Head of caudate nucleus (tissue), 42 donors: ENCODE data around the gene KCNA5.

Source experiments
- DNase-seq, 42 donors: peaks; one replicate each; pipeline versions ENCODE4 v3.0.0 to v3.0.0-alpha.2; 2020 to 2021; ENCODE audit warnings: mixed read lengths in 7 of 42
- intact Hi-C: fragments of 100-400 bp; cut with DNase I; formaldehyde crosslinking; loops from one replicate; pipeline ENCODE4 v1.15.0; 2022

Gene KCNA5

GRCh38 chr12:5022465-5023061, 21.1 kb upstream of the KCNA5 start:
- intact Hi-C loops, result loop anchor here (5.0 kb wide), 1 partner anchor 60 kb away; no protein-coding TSS in a partner anchor
- DNase-seq, result peak in 29 of 42 donors; percentile 20 to 75 (median 51)

- intact Hi-C loops, result loop anchor here (5.0 kb wide), 1 partner anchor 58 kb away; no protein-coding TSS in a partner anchor
- DNase-seq, result no peak
Measured at GRCh38 chr12:5023842-5024241, 19.8 kb upstream of the KCNA5 start.

- intact Hi-C loops, result no loop called here
- DNase-seq, result peak in 31 of 42 donors; percentile 33 to 78 (median 55)
Measured at GRCh38 chr12:5026342-5026938, 17.2 kb upstream of the KCNA5 start.

DNA sequence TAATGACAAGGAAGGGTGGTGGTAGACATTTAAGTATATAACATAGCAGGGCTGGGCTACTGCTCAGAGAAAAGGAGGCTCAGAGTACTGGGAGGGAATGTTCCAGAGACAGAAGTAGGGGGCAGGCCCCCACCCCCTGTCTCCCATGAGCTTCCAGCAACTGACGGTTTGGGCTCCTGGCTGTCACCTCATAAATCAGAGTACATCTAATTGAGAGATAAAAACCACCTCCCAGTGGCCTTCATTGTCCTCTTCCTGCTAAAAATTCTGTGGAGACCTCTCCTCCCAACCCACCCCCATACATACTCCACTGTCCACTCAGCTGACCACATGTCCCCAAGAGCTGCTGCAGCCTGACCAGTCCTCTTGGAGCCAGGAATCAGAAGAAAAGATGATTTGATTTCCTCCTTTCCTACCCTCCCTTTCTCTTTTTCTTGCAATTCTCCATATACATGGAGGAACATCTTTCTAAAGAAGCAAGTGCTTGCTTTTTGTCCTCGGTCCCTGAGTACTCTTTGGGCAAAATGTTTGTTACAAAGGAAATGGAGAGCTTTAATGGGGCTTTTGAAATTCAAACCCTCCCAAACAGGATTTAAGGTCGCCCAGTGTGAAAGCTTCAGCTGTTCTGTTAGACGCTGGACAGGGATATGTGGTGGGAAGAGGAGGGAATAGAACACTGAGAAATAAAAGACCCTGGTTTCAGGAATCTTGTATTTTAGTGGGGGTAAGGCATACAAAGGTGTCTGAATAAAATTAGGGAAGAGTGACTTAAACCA, 16.4 kb upstream of the KCNA5 start:
- no peak for DNase-seq
- intact Hi-C loops, result no loop called here

GRCh38 chr12:5030066-5030465, 13.6 kb upstream of the KCNA5 start:
- no peak for DNase-seq
- intact Hi-C loops, result no loop called here

DNA sequence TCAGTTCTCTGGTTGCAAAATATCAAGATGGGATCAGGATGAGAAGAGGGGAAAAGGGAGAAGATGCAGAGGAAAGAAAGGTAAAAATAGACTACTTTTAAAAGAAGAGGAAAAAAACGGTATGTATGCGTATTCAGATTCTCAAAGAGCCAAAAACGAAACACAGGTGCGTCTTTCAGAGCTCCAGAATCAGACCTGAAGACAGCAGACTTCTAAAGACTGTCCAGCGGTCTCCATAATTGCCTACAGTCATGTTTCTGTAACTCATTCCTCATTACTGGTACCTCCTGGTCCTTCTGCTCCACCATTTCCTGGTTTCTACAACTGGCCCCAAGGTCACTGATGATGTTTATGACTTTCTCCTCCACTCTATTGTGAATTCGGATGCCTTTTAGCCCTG, 12.4 kb upstream of the KCNA5 start:
- intact Hi-C loops, result no loop called here

DNA sequence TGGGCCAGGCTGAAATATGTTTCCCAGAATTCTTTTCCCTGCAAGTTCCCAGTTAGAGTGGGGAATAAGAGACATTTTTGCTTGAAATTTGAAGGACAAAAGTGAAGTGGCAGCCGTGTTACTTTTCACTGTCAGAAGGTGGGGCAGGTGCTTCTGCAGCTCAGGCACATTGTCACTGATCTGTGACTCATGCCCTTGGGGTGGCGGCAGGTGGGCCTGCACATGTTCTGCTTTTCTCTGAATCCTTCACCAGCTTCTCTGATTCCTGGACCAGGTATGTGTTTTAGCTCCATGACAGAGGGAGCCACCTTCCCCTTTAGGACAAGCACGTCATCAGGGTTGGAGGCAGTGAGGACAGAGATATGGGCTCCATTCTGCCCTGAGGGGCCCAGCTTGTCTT, 11.7 kb upstream of the KCNA5 start:
- peak in 34 of 42 donors; percentile 30 to 87 (median 60) for DNase-seq
- intact Hi-C loops, result no loop called here

More for the DNA sequence above, 12.4 kb upstream of the KCNA5 start:
- no peak for DNase-seq

GRCh38 chr12:5032821-5033220, 10.9 kb upstream of the KCNA5 start:
- intact Hi-C loops, result no loop called here

DNA sequence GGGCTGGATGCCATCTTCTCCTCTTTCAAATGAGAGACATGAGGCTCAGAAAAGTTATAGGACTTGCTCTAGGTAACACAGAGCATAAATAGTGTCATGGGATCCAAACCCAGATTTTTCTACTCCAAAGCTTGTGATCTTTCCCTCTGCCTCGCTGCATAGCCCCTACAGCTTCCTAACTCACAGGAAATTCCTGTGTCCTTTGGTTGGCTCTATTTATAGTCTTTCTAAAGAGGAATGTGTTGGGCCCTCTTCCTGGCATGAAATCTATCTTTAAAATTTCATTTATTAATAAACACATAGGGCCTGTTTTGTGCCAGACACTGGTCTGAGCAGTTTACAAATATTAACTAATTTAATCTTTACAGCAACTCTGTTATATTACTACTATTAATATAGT, 9.8 kb upstream of the KCNA5 start:
- DNase-seq, result no peak
- intact Hi-C loops, result no loop called here

More at GRCh38 chr12:5032821-5033220, 10.9 kb upstream of the KCNA5 start:
- DNase-seq, result no peak

GRCh38 chr12:5034603-5035002, 9.1 kb upstream of the KCNA5 start:
- intact Hi-C loops, result no loop called here
- DNase-seq, result no peak

DNA sequence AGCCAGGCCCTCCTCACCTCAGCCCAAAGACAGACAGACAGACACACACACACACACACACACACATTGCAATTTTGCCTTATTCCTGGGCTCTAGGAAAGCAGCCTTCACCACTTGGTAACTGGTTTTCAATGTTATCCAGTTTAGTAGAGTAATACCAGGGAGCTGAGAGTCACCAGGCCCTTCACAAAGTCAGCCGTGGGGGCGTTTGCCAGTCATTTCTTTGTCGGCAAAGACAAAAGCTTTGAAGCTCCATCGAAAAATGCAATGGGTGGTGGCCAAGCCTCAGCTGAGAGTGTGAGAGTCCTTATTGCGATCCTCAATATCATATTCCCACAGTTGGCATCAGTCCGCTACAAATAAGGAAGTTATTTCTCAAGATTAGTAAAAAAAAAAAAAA, 8.1 kb upstream of the KCNA5 start:
- peak in 5 of 42 donors; percentile 23 to 68 (median 55) for DNase-seq
- intact Hi-C loops, result no loop called here

- DNase-seq, result no peak
- intact Hi-C loops, result no loop called here
Measured at GRCh38 chr12:5036031-5036430, 7.6 kb upstream of the KCNA5 start.

GRCh38 chr12:5037795-5038357, 5.8 kb upstream of the KCNA5 start:
- intact Hi-C loops, result no loop called here
- no peak for DNase-seq

GRCh38 chr12:5038781-5039311, 4.8 kb upstream of the KCNA5 start:
- intact Hi-C loops, result no loop called here

GRCh38 chr12:5039815-5040214, 3.9 kb upstream of the KCNA5 start:
- DNase-seq, result no peak
- intact Hi-C loops, result no loop called here

More at GRCh38 chr12:5038781-5039311, 4.8 kb upstream of the KCNA5 start:
- no peak for DNase-seq

DNA sequence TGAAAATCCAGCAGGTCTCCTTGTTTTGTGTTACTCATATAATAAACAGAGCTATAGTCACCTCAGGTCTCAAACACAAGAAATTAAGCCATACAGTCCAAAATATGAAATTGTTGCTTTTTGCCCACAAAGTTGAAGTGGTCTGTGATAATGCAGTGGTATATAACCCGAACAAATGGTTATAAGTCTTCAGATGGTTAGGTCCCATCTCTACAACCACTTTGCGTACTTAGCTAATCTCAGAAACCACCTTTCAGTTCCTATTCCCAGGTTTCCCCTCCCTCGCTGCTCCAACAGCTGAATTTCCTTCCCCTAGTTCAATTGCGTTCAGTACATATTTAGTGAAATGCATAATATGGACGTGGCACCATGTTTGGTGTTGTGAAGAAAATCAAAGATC, 3.3 kb upstream of the KCNA5 start:
- intact Hi-C loops, result no loop called here
- DNase-seq, result no peak

- intact Hi-C loops, result no loop called here
- no peak for DNase-seq
Measured at GRCh38 chr12:5044420-5045295, 979 bp downstream of the KCNA5 start.

- intact Hi-C loops, result no loop called here
- DNase-seq, result peak in 23 of 42 donors; percentile 21 to 65 (median 38)
Measured at GRCh38 chr12:5047094-5047493, 3.4 kb downstream of the KCNA5 start.

- intact Hi-C loops, result no loop called here
- DNase-seq, result no peak
Measured at GRCh38 chr12:5047729-5048128, 4.0 kb downstream of the KCNA5 start.
